Fibroblast of the conjunctiva (primary cell): ENCODE data around the gene HOXA7.

Experiments used
- DNase-seq: peaks from one replicate; pipeline ENCODE4 v3.0.0-alpha.2; 2010; ENCODE audit warnings: low read depth

HOXA7 gene

DNA sequence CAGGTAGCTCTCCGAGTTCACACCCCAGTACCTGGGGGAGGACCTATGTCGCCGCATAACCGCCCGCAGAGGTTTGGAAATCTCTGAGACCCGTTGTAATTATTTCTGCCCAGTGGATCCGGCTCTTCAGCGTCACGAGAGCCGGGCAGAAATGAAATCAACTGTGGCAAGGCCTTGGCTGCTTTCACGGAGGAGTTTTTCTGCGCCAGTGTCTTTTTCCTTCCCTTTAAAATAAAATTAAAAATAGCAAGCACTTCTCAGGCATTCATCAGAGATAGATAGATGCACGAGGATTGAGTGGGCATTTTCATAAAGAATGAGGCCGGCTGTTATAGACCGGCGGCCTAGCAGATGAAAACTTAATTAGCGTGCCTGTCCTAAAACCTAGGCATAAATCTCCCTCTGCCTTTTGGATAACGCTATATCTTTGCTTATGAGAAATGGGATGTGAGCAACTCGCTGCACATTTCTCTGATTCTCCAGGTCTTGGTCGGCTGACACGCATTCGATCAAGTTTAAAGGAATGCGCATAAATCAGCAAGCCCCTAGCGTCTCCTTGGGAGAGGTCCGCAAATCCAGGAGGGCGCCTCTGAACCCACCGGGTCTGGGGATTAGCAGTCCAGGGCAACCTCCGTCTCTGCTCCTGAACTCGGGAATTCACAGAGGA, 37.0 kb upstream of the HOXA7 start:
- no peak for DNase-seq

GRCh38 chr7:27192546-27193334, 36.3 kb upstream of the HOXA7 start:
- no peak for DNase-seq

DNA sequence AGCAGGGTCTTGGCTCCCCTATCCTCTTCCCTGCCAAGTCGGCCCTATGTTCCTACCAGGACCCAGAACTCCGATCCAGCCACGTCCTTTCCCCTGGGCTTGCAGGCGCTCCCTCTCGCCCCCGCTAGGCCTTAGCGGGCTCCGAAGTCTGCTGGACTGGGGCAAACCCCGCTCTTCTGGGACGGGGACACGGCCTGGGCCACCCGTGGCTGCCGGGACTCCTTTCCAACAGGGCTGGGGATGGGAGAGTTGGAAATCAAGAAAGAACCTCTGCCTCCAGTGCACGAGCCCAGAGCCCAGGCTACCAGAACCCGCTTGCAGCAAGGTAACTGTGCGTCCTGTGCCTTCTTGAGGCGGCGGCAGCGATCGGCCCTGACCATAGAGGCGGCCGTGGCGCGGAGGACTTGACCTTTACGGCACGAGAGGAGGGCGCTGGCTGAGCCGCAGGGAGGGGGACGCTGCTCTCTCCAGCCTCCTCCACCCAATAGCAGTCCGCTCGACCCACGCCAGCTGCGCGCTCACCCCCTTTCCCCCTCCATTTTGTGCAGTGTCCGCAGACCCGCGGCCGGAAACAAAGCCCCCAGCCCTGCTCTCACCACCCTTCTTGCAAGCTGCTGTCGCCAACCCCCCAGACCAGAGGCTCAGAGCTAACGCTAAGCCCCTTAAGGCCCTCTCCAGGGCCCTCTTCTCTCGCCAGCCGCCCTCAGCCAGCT, 35.5 kb upstream of the HOXA7 start:
- no peak for DNase-seq

DNA sequence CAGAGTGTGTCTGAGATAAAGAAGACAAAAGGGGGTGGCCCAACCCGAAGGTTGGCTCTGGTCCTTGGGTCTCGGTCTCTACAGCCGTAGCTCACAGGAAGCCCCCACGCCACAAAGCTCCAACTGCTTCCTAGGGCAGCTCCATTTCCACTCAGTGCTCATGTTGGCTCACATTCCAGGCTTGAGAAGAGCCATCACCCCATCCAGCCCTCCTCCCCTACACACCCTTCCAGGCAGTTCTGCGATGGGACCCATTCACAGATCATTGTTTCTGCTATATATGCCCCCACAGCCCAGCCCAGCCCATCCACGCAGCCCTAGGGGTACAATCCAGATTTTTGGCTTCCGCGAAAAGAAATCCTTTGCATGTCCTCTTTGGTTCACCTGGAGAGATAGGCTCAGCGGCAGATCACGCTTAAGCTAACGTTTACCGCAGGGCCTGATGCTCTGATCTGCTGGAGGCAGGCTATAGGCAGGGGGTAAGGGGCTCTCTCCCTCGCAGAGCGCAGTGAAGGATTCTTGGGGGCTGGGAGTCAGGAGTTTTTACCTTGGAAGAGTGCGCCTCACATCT, 34.8 kb upstream of the HOXA7 start:
- no peak for DNase-seq

DNA sequence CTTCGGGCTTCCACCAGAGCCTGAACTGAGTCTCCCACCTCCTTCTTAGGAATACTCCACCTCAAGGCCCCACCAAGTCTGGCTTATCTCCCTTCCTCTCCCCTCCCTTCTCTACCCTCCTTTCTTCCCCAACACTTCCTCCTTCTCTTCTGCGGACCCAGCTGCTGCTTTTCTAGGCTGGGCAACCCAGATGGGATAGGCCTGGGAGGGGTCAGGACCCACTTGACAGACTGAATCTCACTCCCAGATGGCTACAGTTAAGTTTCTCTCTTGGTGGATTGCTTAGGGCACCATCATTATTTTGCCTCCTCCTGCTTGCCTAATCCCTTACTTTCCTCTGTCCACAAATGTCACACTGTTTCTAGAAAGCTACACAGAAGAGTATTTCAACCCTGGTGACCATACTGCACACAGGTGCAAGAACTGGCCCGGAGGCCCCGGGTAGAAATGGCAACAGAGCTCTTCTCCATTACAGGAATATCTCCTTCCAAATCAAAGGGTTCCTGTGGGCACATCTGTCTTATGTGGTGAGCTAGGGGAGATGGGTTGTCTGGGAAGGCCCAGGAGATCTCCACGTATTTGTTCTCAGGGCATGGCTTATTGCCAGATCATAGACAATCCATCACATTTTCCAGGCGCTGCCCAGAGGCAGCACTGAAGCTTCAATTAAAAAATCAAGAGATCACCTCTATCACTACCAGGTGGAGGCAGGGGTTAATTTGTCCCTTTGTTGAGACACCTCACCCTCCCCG, 33.7 kb upstream of the HOXA7 start:
- no peak for DNase-seq

GRCh38 chr7:27189295-27189996, 33.0 kb upstream of the HOXA7 start:
- DNase-seq = no peak

DNA sequence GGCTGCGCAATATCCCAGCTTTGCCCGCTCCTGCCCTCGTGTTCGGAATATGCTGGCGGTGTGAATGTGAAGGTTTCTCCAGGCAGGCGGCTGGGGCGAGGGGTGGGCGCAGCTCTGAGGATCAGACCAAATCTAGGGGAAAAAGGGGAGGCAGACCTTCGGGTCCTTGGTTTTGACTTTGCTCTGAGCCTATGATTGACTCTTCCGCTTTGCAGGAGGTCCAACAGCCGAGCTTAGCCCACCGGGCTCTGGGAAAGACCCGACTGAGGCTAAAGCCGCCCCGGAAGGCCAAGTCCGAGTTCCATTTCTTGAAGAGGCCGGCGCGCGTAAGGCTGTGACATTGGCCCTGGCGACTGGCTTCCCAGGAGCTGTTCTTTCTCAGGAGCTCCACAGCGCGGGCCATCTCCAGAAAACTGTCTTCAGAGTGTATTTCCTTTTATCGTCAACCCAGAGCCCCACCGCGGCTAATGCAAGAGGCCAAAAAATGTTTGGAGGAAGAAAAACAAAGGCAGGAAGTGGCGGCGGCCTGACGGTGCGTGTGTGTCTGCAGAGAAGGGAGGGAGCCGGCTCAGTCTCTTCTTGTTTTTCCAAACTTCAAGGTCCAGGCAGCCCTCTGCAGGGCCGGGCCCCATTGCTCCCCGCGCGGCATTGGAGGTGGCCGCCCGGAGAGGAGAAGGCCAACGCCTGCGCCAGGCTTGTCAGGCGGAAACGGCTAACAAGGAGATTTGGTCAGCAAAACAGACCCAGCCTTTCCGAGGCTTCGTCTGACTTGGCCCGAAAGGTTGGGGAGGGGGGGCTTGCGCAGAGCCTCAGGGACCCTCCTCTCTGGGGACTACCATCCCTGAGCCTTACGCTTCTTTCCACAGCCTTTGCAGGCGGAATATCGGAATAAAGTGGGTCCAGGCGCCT, 32.2 kb upstream of the HOXA7 start:
- DNase-seq = no peak

- no peak for DNase-seq
Observed at GRCh38 chr7:27187475-27188385, 31.3 kb upstream of the HOXA7 start.

DNA sequence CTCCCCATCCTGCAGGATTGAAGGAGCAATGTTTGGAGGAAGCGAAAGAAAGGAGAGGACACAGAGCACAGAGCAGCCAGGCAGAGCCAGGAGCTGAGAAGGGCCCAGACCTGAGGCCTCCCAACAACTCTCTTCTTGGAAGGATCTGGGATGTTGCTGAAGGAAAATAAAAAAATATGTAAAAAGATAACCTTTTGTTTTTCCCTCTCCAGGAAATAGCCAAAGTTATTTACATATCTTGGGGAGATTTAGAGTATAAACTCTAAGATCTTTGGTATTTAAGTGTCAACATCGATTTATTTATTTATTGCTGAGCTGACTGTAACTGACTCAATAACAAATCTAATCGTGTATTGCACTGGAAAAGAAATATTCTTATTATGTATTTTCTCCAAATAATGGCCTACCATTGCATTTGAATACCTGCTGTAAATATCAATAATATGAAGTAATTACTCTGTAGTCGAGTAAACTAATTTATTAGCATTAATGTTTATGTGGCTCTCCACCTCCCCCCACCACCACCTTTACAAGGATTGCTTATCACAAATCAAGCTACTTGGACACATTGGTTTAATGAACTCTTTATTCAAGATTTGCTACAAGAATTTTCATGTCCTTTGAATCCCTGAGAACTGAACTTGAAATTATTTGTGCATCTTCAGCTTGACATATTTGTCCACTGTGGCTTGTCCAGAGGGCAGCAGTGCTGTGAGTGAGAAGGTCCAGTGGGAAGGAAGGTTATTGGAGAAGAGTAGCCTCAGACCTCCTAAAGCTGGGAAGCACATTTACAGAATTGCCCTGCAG, 30.4 kb upstream of the HOXA7 start:
- no peak for DNase-seq

GRCh38 chr7:27185854-27186667, 29.6 kb upstream of the HOXA7 start:
- DNase-seq = no peak

GRCh38 chr7:27185013-27185853, 28.8 kb upstream of the HOXA7 start, which contains the start of gene HOXA11:
TSS of gene HOXA11 (minus strand) at chr7:27185232. CDS start at chr7:27185144, 88 bp downstream.
- no peak for DNase-seq

DNA sequence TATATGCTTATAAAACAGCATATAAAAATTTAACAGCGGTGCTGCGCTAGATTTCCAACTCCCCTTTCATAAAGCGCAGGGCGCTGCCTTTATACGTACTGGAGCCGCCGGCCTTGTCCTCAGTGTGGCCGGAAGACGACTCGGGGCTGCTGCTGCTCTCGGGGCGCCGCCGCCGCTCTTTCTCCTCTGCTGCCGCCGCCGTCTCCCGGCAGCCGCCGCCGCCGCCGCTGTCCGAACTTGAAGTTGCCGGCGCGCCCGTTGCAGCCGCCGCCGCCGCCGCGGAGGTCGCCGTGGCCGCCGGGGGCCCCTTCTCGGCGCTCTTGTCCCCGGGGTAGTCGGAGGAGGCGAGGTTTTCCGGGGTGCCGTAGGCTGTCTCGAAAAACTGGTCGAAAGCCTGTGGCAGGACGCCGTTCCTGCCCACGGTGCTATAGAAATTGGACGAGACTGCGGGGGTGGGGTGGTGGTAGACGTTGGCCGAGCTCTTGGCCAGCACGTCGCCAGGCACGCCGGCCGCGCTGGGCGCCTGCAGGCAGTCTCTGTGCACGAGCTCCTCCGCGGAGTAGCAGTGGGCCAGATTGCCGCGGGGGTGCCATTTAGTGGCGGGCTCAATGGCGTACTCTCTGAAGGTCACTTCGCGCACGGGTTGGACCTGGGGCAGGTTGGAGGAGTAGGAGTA, 28.0 kb upstream of the HOXA7 start:
- DNase-seq = no peak

DNA sequence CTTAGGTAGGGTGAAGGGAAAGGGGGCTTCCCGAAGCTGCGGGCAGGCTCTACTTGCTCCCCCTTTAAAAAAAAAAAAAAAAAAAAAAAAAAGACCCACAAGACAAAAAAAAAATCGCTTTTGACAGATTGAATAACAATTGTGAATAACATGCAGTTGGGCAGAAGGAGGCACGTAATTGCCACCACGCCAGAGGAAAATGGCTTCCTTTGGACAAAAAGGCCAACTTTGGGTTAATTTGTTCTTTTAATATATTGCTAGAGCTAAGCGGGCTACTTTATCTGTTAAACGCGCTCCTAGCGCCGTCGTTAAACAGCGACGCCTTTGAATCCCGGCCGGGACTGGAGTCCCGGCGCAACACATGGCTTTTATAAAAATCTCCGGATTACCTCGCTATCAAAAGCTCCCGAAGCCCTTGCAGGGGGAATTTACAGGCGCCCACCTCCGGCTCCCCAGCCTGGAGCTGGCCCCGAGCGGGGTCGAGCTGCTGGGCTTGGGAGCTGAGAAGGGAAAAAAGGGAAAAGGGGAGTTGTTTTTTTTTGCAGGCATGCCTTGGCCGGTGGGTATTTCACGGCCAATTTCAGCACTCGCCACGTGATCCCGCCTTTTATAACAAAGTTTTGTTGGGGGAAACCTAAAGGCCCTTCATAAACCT, 27.3 kb upstream of the HOXA7 start:
- DNase-seq = no peak

DNA sequence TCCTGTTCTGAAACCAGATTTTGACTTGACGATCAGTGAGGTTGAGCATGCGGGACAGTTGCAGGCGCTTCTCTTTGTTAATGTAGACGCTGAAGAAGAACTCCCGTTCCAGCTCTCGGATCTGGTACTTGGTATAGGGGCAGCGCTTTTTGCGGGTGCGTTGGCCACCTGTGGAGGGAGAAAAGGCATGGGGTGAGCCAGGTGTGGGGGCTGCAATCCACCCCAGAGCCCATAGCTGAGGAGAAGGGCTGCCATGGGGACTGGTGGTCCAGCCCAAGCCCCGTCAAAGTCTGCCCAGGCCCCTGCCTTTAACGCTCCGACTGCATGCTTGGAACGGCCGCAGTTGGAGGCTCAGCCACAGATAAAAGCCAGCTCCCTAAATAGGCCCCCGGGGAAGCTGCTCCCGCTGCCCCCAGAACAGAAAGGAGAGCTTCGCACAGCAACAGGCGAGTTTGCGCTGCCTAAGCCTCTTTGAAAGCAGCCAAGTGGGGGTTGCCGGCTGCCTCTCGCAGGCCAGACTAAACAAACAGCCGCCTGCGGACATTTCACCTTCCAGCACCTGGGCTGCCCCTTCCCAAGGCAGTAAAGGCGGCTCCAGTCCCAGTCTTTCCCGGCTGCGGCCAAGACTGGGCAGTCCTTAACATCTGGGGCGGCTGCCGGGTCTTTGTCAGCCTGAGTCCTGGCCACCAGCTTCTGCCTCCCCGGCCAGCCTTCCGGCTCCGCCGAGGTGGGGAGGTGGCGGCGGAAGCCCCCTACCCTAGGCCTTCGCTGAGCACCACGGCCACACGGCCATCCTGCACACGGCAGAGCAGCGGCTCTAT, 26.6 kb upstream of the HOXA7 start:
- no peak for DNase-seq
